ENCODE measurements around the gene PCK1.
A peak's percentile ranks its signal among the peaks of the same experiment; 100 is the strongest.
"Not testable (repeated sequence)": the region's sequence is repeated elsewhere in the genome, so short reads cannot be mapped to it uniquely, and the experiment has no call there.

The PCK1 gene

DNA sequence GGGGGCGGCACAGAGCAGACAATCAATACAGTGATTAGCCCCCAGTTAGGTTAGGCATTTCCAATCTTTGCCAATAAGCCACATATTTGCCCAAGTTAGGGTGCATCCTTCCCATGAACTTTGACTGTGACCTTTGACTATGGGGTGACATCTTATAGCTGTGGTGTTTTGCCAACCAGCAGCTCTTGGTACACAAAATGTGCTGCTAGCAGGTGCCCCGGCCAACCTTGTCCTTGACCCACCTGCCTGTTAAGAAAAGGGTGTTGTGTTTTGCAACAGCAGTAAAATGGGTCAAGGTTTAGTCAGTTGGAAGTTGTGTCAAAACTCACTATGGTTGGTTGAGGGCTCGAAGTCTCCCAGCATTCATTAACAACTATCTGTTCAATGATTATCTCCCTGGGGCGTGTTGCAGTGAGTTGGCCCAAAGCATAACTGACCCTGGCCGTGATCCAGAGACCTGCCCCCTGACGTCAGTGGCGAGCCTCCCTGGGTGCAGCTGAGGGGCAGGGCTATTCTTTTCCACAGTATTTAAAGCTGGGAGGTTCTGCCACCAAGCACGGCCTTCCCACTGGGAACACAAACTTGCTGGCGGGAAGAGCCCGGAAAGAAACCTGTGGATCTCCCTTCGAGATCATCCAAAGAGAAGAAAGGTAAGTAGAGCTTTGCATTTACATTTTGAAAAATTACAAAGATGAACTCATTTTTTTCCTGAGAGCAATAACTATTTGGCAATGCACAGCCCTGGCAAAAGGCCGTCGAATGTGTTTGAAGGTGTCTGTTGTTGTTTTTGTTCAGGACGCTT lies at the start of gene PCK1:
Gene PCK1, plus strand, starts transcription at position 557 of the 802 bp plus-strand sequence. CDS start 302 bp downstream, outside the sequence.
- DNase-seq: no peak

DNA sequence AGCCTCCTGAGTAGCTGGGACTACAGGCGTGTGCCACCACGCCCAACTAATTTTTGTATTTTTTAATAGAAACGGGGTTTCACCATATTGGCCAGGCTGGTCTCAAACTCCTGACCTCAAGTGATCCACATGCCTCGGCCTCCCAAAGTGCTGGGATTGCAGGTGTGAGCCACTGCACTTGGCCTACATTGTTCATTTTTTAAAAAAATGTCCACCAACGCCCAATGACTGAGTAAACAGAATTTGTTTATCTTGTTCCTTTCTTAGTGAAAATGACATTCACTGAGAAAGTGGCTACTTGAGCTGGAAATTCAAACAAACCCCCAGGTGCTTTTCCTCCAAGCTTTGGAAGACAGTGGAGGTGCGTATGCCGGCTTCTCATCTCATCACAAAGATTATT lies 49.2 kb upstream of the PCK1 start:
- DNase-seq: not testable (repeated sequence)

DNA sequence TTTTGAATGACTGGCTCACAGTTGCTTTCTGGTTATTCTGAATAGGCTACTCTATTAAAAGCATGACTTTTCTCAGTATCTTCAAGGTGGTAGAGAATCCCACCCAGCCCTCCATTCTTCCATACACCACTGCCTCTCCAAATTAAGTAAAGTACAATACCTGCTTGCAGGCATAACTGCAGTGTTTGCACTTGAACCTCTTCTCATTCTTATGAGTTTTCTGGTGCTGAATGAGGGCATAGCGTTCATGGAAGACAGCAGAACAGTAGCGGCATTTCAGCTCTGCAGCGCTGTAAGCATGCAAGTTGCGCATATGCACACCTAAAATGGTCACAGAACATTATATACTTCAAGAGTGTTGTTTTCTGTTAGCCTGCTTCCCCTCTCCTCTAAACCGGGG lies 48.5 kb upstream of the PCK1 start:
- no peak for DNase-seq

DNA sequence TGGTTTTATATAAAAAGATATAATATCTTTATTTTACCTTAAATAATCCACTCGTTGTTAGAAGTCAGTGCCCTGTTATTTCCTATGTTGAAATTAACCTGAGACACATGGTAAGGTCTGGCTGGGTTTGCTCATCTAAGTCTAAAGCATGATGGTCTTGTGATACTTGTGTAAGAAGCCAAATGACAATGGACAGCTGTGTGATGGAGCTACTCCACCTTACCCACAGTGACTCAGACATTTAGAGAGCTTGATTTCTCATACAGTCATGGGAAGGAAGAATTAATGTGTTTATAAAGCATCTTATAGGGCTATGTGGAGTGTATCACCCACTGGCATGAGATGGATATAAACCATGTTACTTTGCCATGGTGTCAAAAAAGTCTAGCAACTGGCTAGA lies 47.7 kb upstream of the PCK1 start:
- no peak for DNase-seq

DNA sequence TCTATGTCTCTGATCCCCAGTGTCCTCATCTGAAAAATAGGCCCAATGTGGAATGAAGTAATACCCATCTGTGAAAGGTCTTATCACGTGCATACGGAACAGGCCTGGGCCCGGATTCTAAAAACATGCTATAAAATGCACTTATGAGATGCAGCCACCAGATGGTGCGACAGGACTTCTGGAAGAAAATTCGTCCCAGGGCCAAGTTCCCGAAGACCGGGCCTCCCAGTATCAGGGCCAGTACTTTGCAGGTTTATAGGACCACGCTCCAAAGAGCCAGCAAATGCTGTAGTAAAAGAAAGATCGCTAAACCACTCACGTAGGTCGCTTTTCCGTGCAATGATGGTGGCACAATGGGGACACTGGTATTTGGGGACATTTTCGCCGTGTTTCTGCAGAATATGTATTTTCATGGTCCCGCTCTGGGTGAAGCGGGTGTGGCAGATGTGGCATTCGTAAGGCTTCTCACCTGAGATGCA lies 46.6 kb upstream of the PCK1 start:
- peak; percentile 63 to 71 for DNase-seq

DNA sequence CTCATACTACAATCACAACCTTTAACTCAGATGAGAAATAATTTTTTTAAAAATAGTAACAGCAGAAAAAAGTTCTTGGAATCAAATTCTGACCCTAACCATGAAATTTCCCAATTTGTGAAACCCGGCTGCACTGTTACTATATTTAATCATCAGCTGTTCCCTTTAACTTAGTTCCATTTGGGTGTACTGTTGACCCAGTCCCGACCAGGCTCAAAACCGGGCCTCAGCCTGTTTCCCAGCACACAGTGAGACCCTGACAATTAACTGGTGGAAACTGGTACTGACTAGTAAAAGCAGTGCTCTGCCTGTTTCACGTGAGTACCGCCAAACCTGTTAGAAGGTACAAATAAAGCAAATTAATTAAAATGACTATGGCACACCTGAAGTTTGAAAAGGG lies 43.0 kb upstream of the PCK1 start:
- no peak for DNase-seq

DNA sequence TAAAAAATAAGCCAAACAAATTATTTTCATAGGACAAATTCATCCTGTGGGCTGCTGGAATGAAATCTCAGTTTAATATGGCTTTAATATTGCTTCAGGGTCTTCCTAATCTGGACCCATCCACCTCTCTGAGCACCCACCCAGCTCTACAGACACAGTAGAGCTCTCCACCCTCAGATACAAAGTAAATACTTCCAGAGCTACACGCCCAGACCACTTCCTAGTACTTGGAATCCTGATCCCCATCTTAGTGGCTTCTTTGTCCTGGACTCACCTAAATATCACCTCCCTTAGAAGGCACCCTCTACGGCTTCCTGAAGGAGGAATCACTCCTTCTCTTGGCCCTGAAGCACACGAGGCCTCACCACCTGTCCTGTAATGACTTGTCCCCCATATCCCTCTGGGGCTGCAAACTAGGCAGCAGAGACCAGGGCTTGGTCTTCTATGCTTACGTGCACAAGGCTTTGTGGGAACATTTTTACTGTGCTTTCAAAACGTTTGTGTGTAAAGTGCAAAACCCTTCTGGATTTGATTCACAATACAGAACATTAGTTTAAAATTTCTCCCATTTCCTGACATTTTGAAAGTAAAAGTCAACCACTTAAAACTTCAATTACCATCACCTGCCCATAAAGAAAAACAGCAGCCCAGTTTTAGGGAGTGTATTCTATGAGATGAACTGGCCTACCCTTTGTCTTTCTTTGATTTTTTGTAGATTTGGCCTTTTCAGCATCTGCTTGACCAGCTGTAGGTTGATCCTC lies 38.4 kb upstream of the PCK1 start:
- DNase-seq: no peak

DNA sequence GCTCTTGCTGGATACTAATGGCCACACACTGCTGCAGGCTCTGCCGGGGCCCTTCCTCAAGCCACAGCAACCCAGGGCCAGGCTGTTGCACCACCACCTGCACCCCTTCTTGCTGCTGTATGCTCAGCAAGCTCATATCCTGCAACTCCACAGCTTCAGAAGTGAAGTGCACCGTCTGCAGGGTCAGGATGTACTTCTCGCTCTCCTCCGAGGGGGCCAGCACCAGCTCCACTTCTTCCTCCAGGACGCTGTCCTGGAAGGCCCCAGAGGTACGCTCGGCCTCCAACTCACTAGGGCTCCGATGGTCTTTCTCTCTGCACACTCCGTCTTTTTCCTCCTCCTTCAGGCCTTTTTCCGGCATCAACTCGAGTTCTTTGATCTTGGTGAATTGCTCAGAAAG lies 37.1 kb upstream of the PCK1 start:
- no peak for DNase-seq

DNA sequence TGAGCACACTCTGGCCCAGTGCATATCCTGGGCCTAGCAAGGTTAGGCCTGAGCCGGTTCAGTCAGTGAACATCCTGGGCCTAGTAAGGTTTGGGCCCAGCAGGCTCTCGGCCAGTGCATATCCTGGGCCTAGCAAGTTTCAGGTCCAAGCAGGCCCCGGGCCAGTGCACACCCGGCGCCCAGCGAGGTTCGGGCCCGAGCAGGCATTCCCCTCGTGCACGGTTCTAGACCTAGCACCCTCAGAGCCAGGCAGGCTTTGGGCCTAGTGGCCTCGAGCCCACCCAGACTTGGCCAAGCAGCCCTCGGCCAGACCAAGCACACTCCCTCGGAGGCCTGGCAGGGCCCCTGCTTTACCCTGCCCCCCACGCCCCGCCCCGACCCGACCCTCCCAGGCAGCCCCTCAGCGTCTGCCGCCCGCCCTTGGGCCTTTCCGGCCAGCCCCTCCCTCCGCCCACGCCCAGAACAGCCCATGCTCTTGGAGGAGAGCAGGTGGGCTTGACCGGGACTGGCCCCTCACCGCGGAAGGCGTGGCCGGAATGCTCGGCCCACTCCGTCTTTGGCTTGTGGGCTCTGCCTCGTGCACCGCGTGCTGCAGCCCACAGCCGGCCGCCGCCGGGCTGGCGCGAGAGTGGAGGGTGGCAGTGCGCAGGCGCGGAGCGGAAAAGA lies 36.3 kb upstream of the PCK1 start, which contains the start of gene CTCFL:
Gene CTCFL, minus strand, starts transcription at position 630 of the 666 bp plus-strand sequence. CDS start 935 bp downstream, outside the sequence.
- no peak for DNase-seq

DNA sequence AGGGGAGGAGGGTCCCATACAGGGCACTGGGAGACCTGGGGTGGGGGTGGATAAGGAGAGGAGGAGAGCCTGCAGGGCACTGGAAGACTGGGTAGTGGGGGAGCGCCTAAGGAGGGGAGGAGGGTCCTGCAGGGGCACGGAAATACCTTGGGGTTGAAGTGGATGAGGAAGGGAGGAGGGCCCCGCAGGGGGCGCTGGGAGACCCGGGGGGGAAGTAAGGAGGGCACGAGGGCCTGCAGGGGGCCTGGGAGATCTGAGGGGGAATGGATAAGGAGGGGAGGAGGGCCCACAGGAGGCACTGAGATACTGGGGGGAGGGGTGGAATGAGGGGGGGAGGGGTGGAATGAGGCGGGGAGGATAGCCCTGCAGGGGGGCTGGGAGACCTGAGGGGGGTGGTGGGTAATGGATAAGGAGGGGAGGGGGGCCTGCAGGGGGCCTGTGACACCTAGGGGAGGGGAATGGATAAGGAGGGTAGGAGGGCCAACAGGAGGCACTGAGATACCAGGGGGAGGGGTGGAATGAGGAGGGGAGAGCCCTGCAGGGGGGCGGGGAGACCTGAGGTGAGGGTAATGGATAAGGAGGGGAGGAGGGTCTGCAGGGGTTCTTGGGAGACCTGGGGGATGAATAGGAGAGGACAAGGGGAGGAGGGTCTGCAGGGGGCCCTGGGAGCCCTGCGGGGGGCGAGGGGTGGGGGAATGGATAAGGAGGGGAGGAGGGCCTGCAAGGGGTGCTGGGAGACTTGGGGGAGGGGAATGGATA lies 35.4 kb upstream of the PCK1 start:
- no peak for DNase-seq

DNA sequence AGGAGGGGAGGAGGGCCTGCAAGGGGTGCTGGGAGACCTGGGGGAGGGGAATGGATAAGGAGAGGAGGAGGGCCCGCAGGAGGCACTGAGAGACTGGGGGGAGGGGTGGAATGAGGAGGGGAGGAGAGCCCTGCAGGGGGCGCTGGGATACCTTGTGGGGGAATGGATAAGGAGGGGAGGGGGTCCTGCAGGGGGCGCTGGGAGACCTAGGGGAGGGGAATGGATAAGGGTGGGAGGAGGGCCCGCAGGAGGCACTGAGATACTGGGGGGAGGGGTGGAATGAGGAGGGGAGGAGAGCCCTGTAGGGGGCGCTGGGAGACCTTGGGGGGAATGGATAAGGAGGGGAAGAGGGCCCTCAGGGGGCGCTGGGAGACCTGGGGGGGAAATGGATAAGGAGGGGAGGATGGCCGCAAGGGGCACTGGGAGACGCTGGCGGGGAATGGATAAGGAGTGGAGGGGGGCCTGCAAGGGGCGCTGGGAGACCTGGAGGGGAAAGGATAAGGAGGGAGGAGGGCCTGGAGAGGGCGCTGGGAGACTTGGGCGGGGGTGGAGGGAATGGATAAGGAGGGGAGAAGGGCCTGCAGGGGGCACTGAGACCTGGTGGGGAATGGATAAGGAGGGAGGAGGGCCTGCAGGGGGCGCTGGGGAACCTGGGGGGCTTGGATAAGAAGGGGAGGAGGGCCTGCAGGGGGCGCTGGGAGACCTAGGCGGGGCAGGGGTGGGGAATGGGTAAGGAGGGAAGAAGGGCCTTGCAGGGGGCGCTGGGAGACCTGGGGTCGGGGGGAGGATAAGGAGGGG lies 34.6 kb upstream of the PCK1 start:
- no peak for DNase-seq

DNA sequence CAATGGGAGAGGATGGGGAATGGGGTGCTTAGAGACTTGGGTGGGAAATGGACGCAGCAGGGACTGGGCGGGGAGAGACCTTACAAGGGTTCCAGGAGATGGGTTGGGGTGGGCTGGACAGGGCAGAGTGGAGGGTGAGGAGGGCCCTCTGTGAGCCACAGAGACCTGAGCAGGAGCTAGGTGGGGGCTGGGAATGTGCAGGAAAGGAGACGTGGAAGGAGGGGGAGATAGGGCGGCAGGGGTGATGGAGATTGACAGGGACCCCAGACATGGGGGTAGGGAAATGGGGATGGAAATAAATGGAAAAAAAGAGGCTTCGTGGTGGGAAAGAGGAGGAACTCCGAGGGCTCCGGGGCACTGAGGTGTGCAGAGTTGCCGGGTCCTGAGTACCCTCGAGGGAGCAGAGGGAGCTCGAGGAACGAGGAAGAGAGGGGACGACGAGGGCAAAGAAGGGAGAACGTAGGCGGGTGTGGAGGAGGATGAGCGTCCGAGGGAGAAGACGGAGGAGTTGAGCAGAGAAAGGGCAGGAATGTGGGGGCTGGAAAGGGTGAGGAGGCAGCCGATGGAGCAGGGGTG lies 33.9 kb upstream of the PCK1 start:
- no peak for DNase-seq

DNA sequence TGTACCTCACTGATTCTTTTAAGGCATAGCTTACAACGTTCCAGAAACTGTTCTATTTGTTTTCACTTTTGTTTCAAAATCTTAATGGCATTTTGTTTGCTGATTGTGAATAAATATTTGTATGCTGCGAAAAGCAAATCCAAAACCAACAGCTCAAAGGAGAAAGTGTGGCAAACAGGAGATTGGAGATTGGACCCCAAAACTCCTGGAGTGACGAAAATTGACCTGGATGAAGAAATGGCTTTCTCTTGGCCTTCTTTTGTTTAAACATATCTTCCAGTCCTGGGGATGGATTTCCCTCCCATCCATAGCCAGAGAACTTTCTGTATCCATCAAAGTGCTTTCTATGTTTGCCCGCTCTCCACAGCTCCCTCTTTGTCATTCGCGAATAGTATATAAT lies 33.2 kb upstream of the PCK1 start:
- DNase-seq: no peak

DNA sequence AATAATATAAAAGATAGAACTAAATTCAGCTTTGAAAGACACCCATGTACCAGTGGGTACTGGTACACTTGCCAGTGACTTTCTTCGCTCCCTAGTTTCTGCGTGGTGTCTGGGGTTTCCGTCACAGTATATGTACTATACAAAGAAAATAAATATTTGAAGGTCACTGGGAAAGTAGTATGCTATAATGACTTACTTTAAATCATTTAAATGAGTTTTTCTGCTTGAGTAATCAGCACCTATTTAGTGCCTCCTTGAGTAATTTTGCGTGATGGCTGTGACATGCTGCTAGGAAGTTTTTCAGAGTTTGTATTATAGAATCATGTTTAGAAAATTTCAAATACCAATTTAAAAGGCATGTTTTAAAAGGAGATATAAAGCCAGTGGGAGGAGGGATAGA lies 32.8 kb upstream of the PCK1 start:
- no peak for DNase-seq

DNA sequence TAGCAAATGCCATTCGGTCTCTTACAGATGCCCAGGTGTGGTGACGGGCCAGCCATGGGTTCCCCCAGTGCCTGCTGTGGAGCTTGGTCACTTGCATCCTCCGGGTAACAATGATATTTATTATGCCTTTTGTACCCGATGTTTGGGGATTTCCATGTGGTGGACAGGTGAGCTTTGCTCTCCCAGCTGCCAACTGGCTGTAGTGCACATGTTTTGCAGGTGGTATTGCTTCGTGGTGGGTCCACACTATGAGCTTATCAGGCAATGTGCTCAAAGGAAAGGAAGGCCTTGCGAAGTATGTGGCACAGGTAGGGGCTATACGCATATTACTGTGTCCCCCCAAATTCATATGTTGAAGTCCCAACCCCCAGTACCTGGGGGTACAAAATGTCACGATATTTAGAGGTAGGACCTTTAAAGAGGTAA lies 31.7 kb upstream of the PCK1 start:
- no peak for DNase-seq

DNA sequence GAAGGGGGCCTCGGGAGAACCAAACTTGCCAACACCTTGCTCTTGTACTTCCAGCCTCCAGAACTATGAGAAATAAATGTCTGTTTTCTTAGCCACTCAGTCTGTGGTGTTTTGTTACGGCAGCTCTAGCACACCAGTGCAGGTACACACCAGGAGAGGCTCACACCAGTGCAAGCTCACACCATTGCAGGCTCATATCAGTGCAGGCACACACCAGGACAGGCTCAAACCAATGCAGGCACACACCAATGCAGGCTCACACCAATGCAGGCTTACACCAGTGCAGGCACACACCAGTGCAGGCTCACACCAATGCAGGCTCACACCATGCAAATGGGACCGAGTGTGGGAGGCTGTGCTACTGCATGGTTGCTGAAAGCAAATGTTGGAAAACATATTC lies 31.1 kb upstream of the PCK1 start:
- DNase-seq: no peak

DNA sequence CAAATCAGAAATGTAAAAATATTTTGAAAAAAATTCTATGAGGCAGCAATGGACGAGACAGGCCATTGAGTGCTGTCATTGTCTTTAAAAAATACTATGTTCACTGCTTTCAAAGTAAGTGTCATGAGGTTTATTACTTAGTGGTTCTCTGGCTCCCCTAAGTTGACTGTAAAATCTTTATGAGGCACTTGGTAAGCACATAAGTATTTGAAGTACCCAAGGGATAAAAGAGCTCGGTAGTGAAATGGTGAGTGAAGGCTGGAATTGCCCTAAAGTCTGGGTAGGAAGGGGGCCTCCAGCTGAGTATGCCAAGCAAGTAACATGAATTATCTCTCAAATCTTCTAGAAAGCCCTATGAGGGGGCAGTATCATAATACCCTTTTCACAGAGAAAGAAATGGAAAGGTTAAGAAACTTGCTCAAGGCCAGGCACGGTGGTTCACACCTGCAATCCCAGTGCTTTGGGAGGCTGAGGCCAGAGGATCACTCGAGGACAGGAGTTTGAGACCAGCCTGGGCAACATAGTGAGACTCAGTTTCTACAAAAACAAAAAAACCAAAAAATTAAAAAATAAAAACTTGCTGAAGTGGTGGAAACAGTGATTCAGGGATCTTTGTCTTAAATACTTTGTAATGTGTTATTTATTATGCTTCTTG lies 30.5 kb upstream of the PCK1 start:
- DNase-seq: no peak

DNA sequence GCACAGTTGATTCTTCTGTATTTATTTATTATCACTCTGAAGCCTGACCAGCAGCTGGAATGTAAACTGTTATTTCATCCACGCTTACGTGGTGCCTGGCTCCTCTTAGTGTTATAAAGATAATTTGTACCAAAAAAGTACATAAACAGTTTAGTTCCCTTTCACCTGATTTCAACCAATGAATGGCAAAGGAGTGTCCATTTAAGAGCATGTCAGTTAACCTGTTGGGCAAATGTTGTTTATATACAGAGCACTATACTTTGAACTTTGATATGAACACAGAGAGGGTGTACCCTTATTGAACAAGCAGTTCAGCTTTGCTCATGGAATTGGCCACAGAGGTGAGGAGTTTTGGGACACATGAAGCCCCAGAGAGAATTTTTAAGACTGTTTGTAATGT lies 28.8 kb upstream of the PCK1 start:
- DNase-seq: no peak

DNA sequence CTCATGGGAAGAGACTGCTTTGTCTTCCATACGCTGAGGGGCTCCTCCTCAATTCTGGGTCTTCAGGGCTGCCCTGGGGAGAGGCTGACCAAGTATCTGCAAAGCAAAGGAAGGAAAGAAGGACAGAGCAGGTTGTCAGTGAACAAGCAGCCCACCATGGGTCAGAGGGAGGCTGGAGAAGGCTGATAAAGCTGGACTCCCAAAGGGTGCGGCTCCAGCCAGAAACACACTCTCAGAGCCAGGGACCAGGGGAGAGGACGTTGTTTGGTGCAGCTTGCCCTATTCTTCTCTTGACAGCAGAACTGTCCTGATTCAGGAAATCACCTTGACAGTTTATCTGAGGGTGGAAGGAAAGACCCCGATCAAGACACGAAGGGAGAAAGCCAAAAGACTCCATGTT lies 25.6 kb upstream of the PCK1 start:
- no peak for DNase-seq

DNA sequence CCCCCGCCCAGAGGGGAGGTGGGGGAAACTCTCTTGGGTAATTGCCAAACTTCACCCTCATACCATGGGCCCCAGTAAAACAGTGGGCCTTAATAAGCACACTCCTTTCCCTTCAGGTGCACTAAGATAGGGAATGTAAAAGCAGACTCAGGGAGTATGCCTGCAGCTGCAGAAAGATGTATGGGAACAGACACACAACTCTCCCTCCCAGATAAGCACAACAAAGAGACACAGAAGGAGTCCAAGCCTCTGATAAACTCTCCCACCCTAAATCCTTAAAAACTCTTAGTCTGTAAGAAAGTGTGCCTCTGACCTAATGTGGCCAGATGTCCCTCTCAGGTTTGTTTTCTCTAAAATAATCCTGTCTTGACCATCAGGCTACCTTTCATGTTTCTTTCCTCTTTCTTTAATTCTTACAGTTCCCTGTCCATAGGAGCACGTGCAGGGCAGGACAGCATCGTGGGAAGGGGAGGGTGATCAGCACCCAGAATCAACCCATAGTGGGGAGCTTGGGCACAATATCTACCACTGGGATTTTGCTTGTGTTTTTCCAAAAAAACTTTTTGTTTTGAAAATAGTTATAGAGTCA lies 24.7 kb upstream of the PCK1 start:
- no peak for DNase-seq

Data from hippocampal formation (tissue), 2 donors.